ENCODE measurements around the gene YJU2. TPM values are rescaled to one million over a fixed set of nuclear protein-coding genes. Genes with fewer than 3 reads are reported as not detected.
"Not testable (repeated sequence)": the region's sequence is repeated elsewhere in the genome, so short reads cannot be mapped to it uniquely, and the experiment has no call there.

YJU2 gene
- total RNA-seq, 1 donor: 17.0 TPM

DNA sequence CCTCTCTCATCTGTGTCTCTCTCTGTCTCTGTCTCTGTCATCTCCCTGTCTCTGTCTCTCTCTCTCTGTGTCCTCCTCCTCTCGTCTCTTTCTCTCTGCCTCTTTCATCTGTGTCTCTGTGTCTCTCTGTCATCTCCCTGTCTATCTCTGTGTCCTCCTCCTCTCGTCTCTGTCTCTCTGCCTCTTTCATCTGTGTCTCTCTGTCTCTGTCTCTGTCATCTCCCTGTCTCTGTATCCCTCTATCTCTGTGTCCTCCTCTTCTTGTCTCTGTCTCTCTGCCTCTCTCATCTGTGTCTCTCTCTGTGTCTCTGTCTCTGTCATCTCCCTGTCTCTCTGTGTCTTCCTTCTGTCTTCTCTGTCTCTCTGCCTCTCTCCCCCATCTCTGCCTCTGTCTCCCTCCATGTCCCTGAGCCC, 18.1 kb upstream of the YJU2 start:
- H3K79me2 ChIP-seq (ENCODE audit: insufficient read depth, low read length): no peaks in the 10 kb centered on the region
- TF ChIP-seq, protein P1, sequence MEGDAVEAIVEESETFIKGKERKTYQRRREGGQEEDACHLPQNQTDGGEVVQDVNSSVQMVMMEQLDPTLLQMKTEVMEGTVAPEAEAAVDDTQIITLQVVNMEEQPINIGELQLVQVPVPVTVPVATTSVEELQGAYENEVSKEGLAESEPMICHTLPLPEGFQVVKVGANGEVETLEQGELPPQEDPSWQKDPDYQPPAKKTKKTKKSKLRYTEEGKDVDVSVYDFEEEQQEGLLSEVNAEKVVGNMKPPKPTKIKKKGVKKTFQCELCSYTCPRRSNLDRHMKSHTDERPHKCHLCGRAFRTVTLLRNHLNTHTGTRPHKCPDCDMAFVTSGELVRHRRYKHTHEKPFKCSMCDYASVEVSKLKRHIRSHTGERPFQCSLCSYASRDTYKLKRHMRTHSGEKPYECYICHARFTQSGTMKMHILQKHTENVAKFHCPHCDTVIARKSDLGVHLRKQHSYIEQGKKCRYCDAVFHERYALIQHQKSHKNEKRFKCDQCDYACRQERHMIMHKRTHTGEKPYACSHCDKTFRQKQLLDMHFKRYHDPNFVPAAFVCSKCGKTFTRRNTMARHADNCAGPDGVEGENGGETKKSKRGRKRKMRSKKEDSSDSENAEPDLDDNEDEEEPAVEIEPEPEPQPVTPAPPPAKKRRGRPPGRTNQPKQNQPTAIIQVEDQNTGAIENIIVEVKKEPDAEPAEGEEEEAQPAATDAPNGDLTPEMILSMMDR (IDR thresholded peaks at IDR 0.05; ENCODE audit: extremely low read depth, low read depth, low read length): no peak
- H3K4me2 ChIP-seq (ENCODE audit: insufficient read depth, low read length): peak overlapping the region; percentile 57
- no peaks in the 10 kb centered on the region for H3K9me3 ChIP-seq (ENCODE audit: low read depth, low read length)
- H3K4me1 ChIP-seq (ENCODE audit: insufficient read depth, low read length): peaks cover 12% of the 10 kb centered on the region
- no peak overlapping the region for H3K27ac ChIP-seq (ENCODE audit: low read depth, low read length)
- no peak overlapping the region for H3K4me3 ChIP-seq (ENCODE audit: insufficient read depth, low read length)
- no peak for DNase-seq (ENCODE audit: insufficient read length, low spot score, missing footprints)
- no peak overlapping the region for H2AFZ ChIP-seq (ENCODE audit: low read length)
- no peaks in the 10 kb centered on the region for H3K36me3 ChIP-seq (ENCODE audit: insufficient read depth, low read length)
- peaks cover 20% of the 10 kb centered on the region for H3K27me3 ChIP-seq (ENCODE audit: insufficient read depth, low read length)
- H4K20me1 ChIP-seq (ENCODE audit: insufficient read depth, low read length): no peaks in the 10 kb centered on the region

DNA sequence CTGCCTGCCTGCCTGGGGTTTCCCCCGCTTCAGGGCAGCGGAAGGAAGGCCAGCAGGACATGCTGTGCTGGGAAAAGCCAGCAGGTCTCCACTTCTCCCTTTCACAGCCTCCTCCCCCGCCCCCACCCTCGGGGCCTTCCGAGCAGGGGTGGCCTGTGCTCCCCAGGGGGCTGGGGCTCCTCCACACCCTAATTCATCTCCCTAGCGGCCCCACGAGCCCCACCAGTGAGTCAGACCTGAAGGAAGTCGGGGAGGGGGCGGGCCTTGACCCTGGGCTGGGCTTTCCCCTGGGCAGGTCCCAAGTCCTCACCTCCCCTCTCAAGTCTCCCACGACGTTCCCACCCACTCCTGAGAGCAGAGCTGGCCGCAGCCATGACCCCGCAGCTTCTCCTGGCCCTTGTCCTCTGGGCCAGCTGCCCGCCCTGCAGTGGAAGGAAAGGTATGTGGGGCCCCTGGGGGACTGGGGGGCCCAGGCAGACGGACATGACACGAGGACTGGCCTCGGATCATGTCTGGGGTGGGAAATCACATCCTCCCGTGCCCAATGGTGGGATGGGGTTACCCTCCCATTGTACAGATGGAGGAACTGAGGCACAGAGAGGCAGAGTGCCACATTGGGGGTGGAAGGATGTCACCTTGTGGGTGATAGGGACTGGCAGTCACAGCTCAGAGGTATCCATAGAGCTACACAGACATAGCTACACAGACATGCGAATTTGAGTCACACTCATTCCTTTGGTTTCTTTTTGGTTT, 17.5 kb upstream of the YJU2 start, which contains the start of gene EBI3:
Gene EBI3 (plus strand): TSS at position 345 of the 753 bp plus-strand sequence. CDS start 28 bp downstream, at position 373.
- peaks cover 20% of the 10 kb centered on the region for H3K27me3 ChIP-seq (ENCODE audit: insufficient read depth, low read length)
- no peaks in the 10 kb centered on the region for H3K36me3 ChIP-seq (ENCODE audit: insufficient read depth, low read length)
- DNase-seq (ENCODE audit: insufficient read length, low spot score, missing footprints): peak; percentile 78
- H2AFZ ChIP-seq (ENCODE audit: low read length): no peak within 1 kb of the TSS
- peak within 1 kb of the TSS; percentile 57 for H3K4me2 ChIP-seq (ENCODE audit: insufficient read depth, low read length)
- no peak within 1 kb of the TSS for H3K4me3 ChIP-seq (ENCODE audit: insufficient read depth, low read length)
- H4K20me1 ChIP-seq (ENCODE audit: insufficient read depth, low read length): no peaks in the 10 kb centered on the region
- H3K27ac ChIP-seq (ENCODE audit: low read depth, low read length): no peak within 1 kb of the TSS
- TF ChIP-seq, protein P1 (IDR thresholded peaks at IDR 0.05; ENCODE audit: extremely low read depth, low read depth, low read length): no peak
- H3K9me3 ChIP-seq (ENCODE audit: low read depth, low read length): no peaks in the 10 kb centered on the region
- H3K4me1 ChIP-seq (ENCODE audit: insufficient read depth, low read length): peaks cover 12% of the 10 kb centered on the region
- no peaks in the 10 kb centered on the region for H3K79me2 ChIP-seq (ENCODE audit: insufficient read depth, low read length)

DNA sequence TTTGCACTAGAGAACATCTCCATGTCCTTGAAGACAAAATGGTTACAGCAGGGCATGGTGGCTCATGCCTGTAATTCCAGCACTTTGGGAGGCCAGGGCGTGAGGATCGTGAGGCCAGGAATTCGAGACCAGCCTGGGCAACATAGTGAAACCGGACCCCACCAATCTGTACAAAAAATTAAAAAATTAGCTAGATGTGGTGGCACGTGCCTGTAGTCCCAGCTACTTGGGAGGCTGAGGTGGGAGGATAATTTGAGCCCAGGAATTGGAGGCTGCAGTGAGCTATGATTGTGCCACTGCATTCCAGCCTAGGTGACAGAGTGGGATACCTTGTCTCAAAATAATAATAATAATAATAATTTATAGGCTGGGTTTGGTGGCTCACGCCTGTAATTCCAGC, 16.6 kb upstream of the YJU2 start:
- H3K79me2 ChIP-seq (ENCODE audit: insufficient read depth, low read length); H3K9me3 ChIP-seq (ENCODE audit: low read depth, low read length); H3K36me3 ChIP-seq (ENCODE audit: insufficient read depth, low read length); H3K4me2 ChIP-seq (ENCODE audit: insufficient read depth, low read length); H2AFZ ChIP-seq (ENCODE audit: low read length); H3K4me3 ChIP-seq (ENCODE audit: insufficient read depth, low read length); H3K27ac ChIP-seq (ENCODE audit: low read depth, low read length); DNase-seq (ENCODE audit: insufficient read length, low spot score, missing footprints); H4K20me1 ChIP-seq (ENCODE audit: insufficient read depth, low read length): not testable (repeated sequence)
- H3K27me3 ChIP-seq (ENCODE audit: insufficient read depth, low read length): peaks cover 20% of the 10 kb centered on the region
- H3K4me1 ChIP-seq (ENCODE audit: insufficient read depth, low read length): peaks cover 12% of the 10 kb centered on the region

DNA sequence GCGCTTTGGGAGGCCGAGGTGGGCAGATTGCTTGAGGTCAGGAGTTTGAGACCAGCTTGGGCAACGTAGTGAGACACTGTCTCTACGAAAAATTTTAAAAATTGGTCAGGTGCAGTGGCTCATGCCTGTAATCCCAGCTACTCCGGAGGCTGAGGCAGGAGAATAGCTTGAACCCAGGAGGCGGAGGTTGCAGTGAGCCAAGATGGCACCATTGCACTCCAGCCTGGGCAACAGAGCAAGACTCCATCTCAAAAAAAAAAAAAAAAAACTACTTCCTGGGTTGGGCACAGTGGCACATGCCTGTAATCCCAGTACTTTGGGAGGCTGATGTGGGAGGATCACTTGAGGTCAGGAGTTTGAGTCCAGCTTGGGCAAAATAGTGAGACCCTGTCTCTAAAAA, 15.4 kb upstream of the YJU2 start:
- not testable (repeated sequence) for H4K20me1 ChIP-seq (ENCODE audit: insufficient read depth, low read length)

DNA sequence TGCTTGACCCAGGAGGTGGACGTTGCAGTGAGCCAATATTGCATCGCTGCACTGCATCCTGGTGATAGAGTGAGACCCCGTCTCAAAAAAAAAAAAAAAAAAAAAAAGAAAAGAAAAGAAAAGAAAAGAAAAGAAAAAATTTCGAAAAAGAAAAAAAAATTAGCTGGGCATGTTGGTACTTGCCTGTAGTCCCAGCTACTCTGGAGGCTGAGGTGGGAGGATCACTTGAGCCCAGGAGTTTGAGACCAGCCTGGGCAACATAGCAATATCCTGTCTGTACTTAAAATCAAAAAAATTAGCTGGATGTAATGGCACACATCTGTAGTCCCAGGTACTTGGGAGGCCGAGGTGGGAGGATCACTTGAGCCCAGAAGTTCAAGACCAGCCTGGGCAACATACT, 14.7 kb upstream of the YJU2 start:
- not testable (repeated sequence) for H3K4me2 ChIP-seq (ENCODE audit: insufficient read depth, low read length); H2AFZ ChIP-seq (ENCODE audit: low read length); DNase-seq (ENCODE audit: insufficient read length, low spot score, missing footprints); H3K27ac ChIP-seq (ENCODE audit: low read depth, low read length); H3K9me3 ChIP-seq (ENCODE audit: low read depth, low read length); H3K79me2 ChIP-seq (ENCODE audit: insufficient read depth, low read length); H4K20me1 ChIP-seq (ENCODE audit: insufficient read depth, low read length); H3K36me3 ChIP-seq (ENCODE audit: insufficient read depth, low read length); H3K4me3 ChIP-seq (ENCODE audit: insufficient read depth, low read length)
- peaks cover 12% of the 10 kb centered on the region for H3K4me1 ChIP-seq (ENCODE audit: insufficient read depth, low read length)
- H3K27me3 ChIP-seq (ENCODE audit: insufficient read depth, low read length): peaks cover 17% of the 10 kb centered on the region

More for the DNA sequence above, 15.4 kb upstream of the YJU2 start:
- not testable (repeated sequence) for H3K79me2 ChIP-seq (ENCODE audit: insufficient read depth, low read length); H2AFZ ChIP-seq (ENCODE audit: low read length); DNase-seq (ENCODE audit: insufficient read length, low spot score, missing footprints); H3K27ac ChIP-seq (ENCODE audit: low read depth, low read length); H3K9me3 ChIP-seq (ENCODE audit: low read depth, low read length); H3K4me3 ChIP-seq (ENCODE audit: insufficient read depth, low read length); H3K4me2 ChIP-seq (ENCODE audit: insufficient read depth, low read length); H3K36me3 ChIP-seq (ENCODE audit: insufficient read depth, low read length)
- peaks cover 12% of the 10 kb centered on the region for H3K4me1 ChIP-seq (ENCODE audit: insufficient read depth, low read length)
- peaks cover 17% of the 10 kb centered on the region for H3K27me3 ChIP-seq (ENCODE audit: insufficient read depth, low read length)
